Neural crest cell (in vitro differentiated cells): Measurements from ENCODE around the gene APOBEC3H. TPM values are rescaled to one million over a fixed set of nuclear protein-coding genes. Genes with fewer than 3 reads are reported as not detected.

Experiments
- DNase-seq: peaks from one replicate; pipeline ENCODE4 v3.0.0; 2021; ENCODE audit warnings: low read depth, mixed read lengths, low spot score
- H3K27ac Mint-ChIP-seq: one replicate; pipeline ENCODE4 v1.8.0; 2021; ENCODE audit warnings: mild to moderate bottlenecking, mixed read lengths; ENCODE audit not compliant: unreplicated experiment
- H3K27me3 Mint-ChIP-seq: 2 replicates; pipeline ENCODE4 v1.8.0; 2021; ENCODE audit warnings: low read depth, mild to moderate bottlenecking, mixed read lengths
- H3K36me3 Mint-ChIP-seq: 2 replicates; pipeline ENCODE4 v1.8.0; 2021; ENCODE audit warnings: low read depth, mild to moderate bottlenecking, mixed read lengths
- H3K4me1 Mint-ChIP-seq: 2 replicates; pipeline ENCODE4 v1.8.0; 2021; ENCODE audit warnings: mixed read lengths
- H3K4me3 Mint-ChIP-seq: one replicate; pipeline ENCODE4 v1.8.0; 2021; ENCODE audit warnings: mild to moderate bottlenecking, mixed read lengths
- H3K9me3 Mint-ChIP-seq: 2 replicates; pipeline ENCODE4 v1.8.0; 2021; ENCODE audit warnings: mixed read lengths
- CTCF ChIP-seq: fragments of 200-600 bp; sonication (generic); conservative IDR thresholded peaks from 2 replicates; pipeline ENCODE4 v1.5.0; 2021; ENCODE audit warnings: antibody characterized with exemption, mild to moderate bottlenecking
- total RNA-seq: library from RNA; stranded (reverse); gene quantifications from 2 replicates; pipeline ENCODE4 v1.2.1, GENCODE V29; 2021

Gene APOBEC3H
- total RNA-seq, 1 donor from 2014 or later: not detected

DNA sequence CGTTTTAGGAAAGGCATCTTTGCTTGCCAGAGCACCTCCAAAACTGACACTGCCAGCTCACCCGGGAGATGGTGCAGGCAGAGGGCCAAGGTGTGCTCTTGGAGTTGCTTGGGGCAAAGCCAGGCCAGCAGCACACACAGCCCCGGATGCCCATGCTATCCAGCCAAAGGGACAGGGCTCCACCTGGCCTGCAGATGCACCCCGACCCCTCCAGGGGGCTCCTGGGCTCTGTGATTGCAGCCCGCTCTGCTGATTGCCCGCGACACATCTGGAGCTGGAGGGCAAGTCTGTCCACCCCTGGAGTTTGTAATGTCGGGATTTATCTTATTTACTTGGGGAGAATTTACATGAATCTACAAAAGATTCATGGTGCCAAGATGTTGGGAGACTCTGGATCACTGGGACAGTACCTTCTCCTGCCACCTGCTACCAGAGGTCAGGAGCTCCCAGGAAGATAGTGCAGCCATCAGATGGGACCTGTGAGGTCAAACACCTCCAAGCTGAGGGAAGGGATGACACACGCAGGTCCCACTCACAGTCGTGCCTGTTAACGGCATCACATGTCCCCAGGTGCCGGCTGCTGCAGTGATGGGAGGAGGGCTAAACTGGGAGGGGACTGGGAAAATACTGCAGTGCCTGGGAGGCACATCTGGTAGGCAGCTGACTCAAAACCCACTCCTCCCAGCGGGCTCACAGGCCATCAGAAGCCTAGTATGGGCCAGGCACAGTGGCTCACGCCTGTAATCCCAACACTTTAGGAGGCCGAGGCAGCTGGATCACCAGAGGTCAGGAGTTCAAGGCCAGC, 38.2 kb downstream of the APOBEC3H start:
- peak; percentile 72 for DNase-seq
- peaks cover 10% of the 10 kb centered on the region for H3K27me3 Mint-ChIP-seq
- peak; percentile 71 for TF ChIP-seq CTCF
- H3K36me3 Mint-ChIP-seq: no peaks in the 10 kb centered on the region
- H3K27ac Mint-ChIP-seq: no peak overlapping the region
- no peaks in the 10 kb centered on the region for H3K9me3 Mint-ChIP-seq
- no peak overlapping the region for H3K4me3 Mint-ChIP-seq
- peaks cover 22% of the 10 kb centered on the region for H3K4me1 Mint-ChIP-seq

DNA sequence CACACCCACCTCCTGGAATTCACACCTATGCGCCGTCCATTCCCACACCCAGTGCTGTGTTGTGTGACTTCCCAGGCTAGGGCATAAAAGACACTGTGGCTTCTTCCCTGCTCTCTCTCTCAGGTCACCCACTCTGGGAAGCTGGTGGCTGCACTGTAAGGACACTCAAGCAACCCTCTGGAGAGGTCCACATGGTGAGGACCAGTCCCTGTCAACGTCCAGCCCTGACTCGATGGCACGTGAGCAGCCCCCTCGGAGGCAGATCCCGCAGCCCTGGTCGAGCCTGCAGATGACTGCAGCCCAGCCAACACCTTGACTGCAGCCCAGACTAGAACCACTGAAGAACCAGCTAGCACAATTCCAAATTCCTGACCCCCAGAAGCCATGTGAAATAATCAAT, 39.3 kb downstream of the APOBEC3H start:
- Mint-ChIP-seq H3K27me3 (peaks cover 10% of the 10 kb centered on the region), H3K9me3 (no peaks in the 10 kb centered on the region), H3K4me1 (peaks cover 13% of the 10 kb centered on the region), H3K36me3 (no peaks in the 10 kb centered on the region), H3K27ac (no peak overlapping the region), H3K4me3 (no peak overlapping the region)
- no peak for DNase-seq
- TF ChIP-seq CTCF: no peak

- no peaks in the 10 kb centered on the region for H3K36me3 Mint-ChIP-seq
- TF ChIP-seq CTCF: no peak
- no peak overlapping the region for H3K4me3 Mint-ChIP-seq
- peaks cover 14% of the 10 kb centered on the region for H3K27me3 Mint-ChIP-seq
- H3K9me3 Mint-ChIP-seq: no peaks in the 10 kb centered on the region
- DNase-seq: no peak
- no peak overlapping the region for H3K27ac Mint-ChIP-seq
- peaks cover 5% of the 10 kb centered on the region for H3K4me1 Mint-ChIP-seq
These were observed 41.4 kb downstream of the APOBEC3H start for GRCh38 chr22:39138357-39138997.

- Mint-ChIP-seq H3K4me1 (peaks cover 10% of the 10 kb centered on the region), H3K4me3 (peak overlapping the region; percentile 22), H3K27ac (no peak overlapping the region), H3K36me3 (no peaks in the 10 kb centered on the region), H3K9me3 (no peaks in the 10 kb centered on the region), H3K27me3 (peaks cover 26% of the 10 kb centered on the region)
- TF ChIP-seq CTCF: no peak
- no peak for DNase-seq
These were observed 42.9 kb downstream of the APOBEC3H start for GRCh38 chr22:39139933-39140332.

- Mint-ChIP-seq H3K27me3 (peaks cover 22% of the 10 kb centered on the region), H3K4me1 (peaks cover 6% of the 10 kb centered on the region), H3K4me3 (no peak overlapping the region), H3K9me3 (no peaks in the 10 kb centered on the region), H3K36me3 (no peaks in the 10 kb centered on the region), H3K27ac (no peak overlapping the region)
- TF ChIP-seq CTCF: no peak
- DNase-seq: no peak
These were observed 45.1 kb downstream of the APOBEC3H start for GRCh38 chr22:39142088-39142680.
